Uterine smooth muscle cell (primary cell): ENCODE measurements around the gene KCNIP1. TPM values are rescaled to one million over a fixed set of nuclear protein-coding genes. Genes with fewer than 3 reads are reported as not detected.

Source experiments
- total RNA-seq: library from RNA; depleted of rRNA; stranded (reverse); fragments of >200 nt; gene quantifications from 2 replicates; pipeline ENCODE4 v1.2.3, GENCODE V29; 2014

KCNIP1 gene
- total RNA-seq, result not detected in 2 replicates

DNA sequence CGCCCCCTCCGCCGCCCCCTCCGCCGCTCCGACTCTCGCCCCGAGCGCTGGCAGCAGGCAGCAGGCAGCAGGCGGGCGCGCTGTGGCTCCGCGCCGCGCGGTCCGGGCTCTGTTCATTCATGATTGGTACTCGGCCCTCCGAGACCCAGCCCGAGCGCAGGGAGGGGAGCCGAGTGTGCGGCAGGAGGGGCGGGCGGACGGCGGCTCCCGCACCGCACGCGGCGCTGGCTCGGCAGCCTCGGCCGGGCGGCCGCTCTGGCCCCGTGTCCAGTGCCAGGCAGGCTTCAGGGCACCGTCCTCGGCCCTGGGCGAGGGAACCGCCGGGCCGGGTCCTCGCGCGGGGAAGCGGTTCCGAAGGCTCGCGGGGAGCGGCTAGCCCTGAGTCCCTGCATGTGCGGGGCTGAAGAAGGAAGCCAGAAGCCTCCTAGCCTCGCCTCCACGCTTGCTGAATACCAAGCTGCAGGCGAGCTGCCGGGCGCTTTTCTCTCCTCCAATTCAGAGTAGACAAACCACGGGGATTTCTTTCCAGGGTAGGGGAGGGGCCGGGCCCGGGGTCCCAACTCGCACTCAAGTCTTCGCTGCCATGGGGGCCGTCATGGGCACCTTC, at the start of gene KCNIP1:
KCNIP1 (plus strand) TSS at position 31 of the 607 bp plus-strand sequence.

DNA sequence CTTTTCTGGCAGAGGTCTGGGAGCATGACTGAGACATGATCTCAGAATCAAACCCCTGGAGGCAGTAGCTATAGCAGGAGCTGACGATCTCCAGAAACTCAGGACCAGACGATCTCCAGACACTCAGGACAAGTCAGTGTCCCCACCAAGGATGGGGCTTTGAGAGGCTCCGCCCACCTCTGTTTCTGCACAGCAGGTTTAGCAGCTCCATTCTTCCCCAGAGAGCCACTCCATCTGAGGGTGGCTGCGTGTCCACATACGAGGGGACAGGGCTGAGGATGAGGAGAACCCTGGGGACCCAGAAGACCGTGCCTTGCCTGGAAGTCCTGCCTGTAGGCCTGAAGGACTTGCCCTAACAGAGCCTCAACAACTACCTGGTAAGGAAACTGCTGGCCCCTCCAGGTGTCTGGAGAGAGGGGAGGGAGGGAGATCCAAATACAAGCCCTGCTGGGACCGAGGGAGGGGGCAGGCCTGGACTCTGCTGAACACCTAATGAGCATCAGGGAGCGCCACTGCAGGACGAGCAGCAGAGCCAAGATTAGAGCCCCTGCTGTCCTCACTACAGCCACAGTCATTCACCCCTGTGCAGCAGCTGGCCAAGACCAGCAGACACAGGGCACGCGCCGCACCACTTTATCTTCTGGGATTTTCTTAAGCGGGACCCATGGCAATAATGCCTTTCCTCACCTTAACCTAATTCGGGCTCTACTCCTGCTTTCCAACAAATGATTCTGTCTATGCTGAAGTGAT, 279.9 kb downstream of the KCNIP1 start, which contains the start of gene GABRP:
GABRP (plus strand) TSS at position 228 of the 750 bp plus-strand sequence. CDS start 4,891 bp downstream, outside the sequence.

Other genes with a start within 250 kb of the KCNIP1 start
- gene LCP2, start 206.2 kb upstream of the KCNIP1 start, total RNA-seq, result 0.25 TPM in 1 of 2 replicates, not detected in the other
- gene KCNMB1, start 114.7 kb upstream of the KCNIP1 start, total RNA-seq, result under 0.01 TPM in 1 of 2 replicates, not detected in the other